HG02970 (cell line): ENCODE measurements around the gene PADI3.

Source experiments
- ATAC-seq: cut with Tn5 transposase; IDR thresholded peaks from one replicate; pipeline ENCODE4 v1.9.1; 2021; ENCODE audit warnings: mild to moderate bottlenecking, moderate library complexity, moderate number of reproducible peaks; ENCODE audit not compliant: unreplicated experiment, low FRiP score

The PADI3 gene

GRCh38 chr1:17214876-17215544 lies 33.9 kb upstream of the PADI3 start:
- ATAC-seq, result no peak

- ATAC-seq, result no peak
Observed at GRCh38 chr1:17215545-17215890, 33.4 kb upstream of the PADI3 start.

GRCh38 chr1:17216078-17216477 lies 32.8 kb upstream of the PADI3 start:
- ATAC-seq, result no peak

- no peak for ATAC-seq
Observed at GRCh38 chr1:17217607-17218006, 31.3 kb upstream of the PADI3 start.

GRCh38 chr1:17218939-17219338 lies 30.0 kb upstream of the PADI3 start:
- no peak for ATAC-seq

- no peak for ATAC-seq
Observed at GRCh38 chr1:17220287-17220686, 28.6 kb upstream of the PADI3 start.

- no peak for ATAC-seq
Observed at GRCh38 chr1:17222557-17222956, 26.3 kb upstream of the PADI3 start.

GRCh38 chr1:17224434-17224833 lies 24.5 kb upstream of the PADI3 start:
- ATAC-seq, result no peak

- ATAC-seq, result no peak
Observed at GRCh38 chr1:17225140-17225539, 23.8 kb upstream of the PADI3 start.

- ATAC-seq, result no peak
Observed at GRCh38 chr1:17227358-17227915, 21.5 kb upstream of the PADI3 start.

GRCh38 chr1:17228619-17229018 lies 20.3 kb upstream of the PADI3 start:
- ATAC-seq, result no peak

GRCh38 chr1:17229379-17229778 lies 19.5 kb upstream of the PADI3 start:
- no peak for ATAC-seq

- ATAC-seq, result no peak
Observed at GRCh38 chr1:17230106-17230505, 18.8 kb upstream of the PADI3 start.

- ATAC-seq, result no peak
Observed at GRCh38 chr1:17230671-17231310, 18.1 kb upstream of the PADI3 start.

- no peak for ATAC-seq
Observed at GRCh38 chr1:17232759-17233661, 15.9 kb upstream of the PADI3 start.

- ATAC-seq, result no peak
Observed at GRCh38 chr1:17233675-17234320, 15.1 kb upstream of the PADI3 start.

- ATAC-seq, result no peak
Observed at GRCh38 chr1:17234405-17234804, 14.5 kb upstream of the PADI3 start.

- no peak for ATAC-seq
Observed at GRCh38 chr1:17235135-17235885, 13.6 kb upstream of the PADI3 start.

- ATAC-seq, result no peak
Observed at GRCh38 chr1:17236779-17237560, 11.9 kb upstream of the PADI3 start.
